NB4 (cell line): Measurements from ENCODE around the gene AXDND1.

ENCODE experiments used
- DNase-seq: peaks from one replicate; pipeline ENCODE4 v3.0.0; 2010; ENCODE audit warnings: low read depth
- H3K4me3 ChIP-seq: one replicate; pipeline ENCODE4 v1.5.1; 2011; ENCODE audit warnings: mild to moderate bottlenecking, low read depth, low read length, moderate library complexity
- MYC ChIP-seq: IDR thresholded peaks from 2 replicates; pipeline ENCODE4 v1.6.1; 2011; ENCODE audit warnings: low read depth, low read length
- POLR2A ChIP-seq: IDR thresholded peaks from 2 replicates; pipeline ENCODE4 v1.6.1; 2011; ENCODE audit warnings: mild to moderate bottlenecking; ENCODE audit not compliant: insufficient read length; ENCODE audit errors: extremely low read depth
- TF ChIP-seq, protein P1 (sequence below): IDR thresholded peaks from 2 replicates; pipeline ENCODE4 v1.6.1; 2011; ENCODE audit warnings: low read depth, low read length
- TF ChIP-seq, protein P2 (sequence below): IDR thresholded peaks from one replicate; pipeline ENCODE4 v1.5.1; 2012; ENCODE audit warnings: low read depth, low read length

The AXDND1 gene

DNA sequence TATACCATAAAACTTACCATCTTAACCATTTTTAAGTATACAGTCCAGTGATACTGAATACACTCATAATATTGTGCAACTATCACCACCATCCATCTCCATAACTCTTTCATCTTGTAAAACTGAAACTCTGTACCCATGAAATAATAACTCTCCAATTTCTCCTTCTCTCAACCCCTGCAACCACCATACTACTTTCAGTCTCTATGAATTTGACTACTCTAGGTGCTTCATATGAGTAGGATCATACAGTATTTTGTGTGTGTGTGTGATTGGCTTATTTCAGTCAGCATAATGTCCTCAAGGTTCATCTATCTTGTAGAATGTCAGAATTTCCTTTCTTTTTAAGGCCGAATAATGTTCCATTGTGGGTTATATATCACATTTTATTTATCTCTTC is 192.3 kb downstream of the AXDND1 start:
- no peak overlapping the region for H3K4me3 ChIP-seq
- no peak for TF ChIP-seq POLR2A
- TF ChIP-seq, protein P1, sequence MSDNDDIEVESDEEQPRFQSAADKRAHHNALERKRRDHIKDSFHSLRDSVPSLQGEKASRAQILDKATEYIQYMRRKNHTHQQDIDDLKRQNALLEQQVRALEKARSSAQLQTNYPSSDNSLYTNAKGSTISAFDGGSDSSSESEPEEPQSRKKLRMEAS: no peak
- TF ChIP-seq MYC: no peak
- no peak for DNase-seq

DNA sequence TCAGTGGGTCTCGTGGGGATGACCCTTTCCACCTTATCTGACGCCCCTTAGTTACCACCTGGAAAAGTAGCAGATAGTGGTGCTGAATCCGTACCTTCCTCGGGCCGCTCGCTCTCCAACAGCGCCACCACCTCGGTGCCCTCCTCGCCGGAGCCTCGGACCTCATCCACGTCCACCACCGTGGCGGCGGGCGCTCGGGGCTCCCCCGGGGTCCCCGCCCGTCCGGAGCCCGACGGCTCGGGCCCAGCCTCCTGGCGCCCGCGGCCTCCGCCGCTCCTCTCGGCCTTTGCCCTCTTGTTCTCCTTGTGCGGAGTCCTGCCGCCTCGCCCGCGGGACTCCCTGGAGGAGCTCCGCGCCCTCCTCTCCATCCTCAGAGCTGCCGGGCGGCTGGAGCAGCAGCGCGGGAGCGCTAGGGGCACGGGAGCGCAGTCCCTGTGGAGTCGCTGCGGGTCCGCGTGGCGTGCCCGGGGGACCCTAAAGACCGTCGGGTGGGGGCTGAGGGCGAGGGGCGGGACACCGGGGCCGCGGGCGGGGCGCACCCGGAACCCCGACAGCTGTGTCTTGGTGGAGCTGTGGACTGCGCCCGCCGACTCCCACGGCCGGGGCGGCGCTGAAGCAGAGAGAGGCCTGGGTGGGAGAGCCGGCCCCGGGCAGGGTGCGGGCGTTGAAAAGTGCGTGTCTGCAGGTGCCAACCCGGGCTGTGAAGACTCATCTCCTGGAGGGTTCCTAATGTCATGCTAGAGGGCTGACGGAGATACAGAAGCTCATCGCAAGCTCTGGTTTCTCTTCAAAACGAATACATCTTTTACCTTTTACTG is 209.9 kb downstream of the AXDND1 start, which contains the start of gene NPHS2:
Gene NPHS2, minus strand, starts transcription at position 452 of the 818 bp plus-strand sequence. Its CDS starts 84 bp downstream, at position 368.
- H3K4me3 ChIP-seq: no peak within 1 kb of the TSS
- DNase-seq: no peak
- TF ChIP-seq POLR2A (no peak), MYC (no peak)
- TF ChIP-seq, protein P2, sequence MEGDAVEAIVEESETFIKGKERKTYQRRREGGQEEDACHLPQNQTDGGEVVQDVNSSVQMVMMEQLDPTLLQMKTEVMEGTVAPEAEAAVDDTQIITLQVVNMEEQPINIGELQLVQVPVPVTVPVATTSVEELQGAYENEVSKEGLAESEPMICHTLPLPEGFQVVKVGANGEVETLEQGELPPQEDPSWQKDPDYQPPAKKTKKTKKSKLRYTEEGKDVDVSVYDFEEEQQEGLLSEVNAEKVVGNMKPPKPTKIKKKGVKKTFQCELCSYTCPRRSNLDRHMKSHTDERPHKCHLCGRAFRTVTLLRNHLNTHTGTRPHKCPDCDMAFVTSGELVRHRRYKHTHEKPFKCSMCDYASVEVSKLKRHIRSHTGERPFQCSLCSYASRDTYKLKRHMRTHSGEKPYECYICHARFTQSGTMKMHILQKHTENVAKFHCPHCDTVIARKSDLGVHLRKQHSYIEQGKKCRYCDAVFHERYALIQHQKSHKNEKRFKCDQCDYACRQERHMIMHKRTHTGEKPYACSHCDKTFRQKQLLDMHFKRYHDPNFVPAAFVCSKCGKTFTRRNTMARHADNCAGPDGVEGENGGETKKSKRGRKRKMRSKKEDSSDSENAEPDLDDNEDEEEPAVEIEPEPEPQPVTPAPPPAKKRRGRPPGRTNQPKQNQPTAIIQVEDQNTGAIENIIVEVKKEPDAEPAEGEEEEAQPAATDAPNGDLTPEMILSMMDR: no peak
- TF ChIP-seq, protein P1: no peak

DNA sequence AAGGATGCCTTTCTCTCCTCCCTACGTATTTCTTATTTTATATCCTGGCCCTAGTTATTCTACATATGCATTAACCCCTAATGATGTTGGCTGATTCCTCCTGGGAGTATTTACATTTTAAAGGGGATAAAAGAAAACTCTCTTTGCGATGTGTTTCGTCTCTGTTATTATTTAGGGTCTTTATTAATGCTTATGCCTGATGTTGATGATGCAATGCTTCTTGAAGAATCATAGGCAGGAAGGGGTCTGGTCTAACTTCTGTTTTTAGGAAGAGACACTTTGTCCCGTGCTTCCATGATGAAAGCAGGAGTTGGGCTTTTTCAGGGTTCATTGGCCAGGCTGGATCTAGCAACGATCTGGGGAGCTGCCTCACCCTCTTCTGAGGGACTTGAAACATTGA is 210.7 kb downstream of the AXDND1 start:
- H3K4me3 ChIP-seq: no peak overlapping the region
- TF ChIP-seq, protein P2: no peak
- TF ChIP-seq POLR2A (no peak), MYC (no peak)
- TF ChIP-seq, protein P1: no peak

DNA sequence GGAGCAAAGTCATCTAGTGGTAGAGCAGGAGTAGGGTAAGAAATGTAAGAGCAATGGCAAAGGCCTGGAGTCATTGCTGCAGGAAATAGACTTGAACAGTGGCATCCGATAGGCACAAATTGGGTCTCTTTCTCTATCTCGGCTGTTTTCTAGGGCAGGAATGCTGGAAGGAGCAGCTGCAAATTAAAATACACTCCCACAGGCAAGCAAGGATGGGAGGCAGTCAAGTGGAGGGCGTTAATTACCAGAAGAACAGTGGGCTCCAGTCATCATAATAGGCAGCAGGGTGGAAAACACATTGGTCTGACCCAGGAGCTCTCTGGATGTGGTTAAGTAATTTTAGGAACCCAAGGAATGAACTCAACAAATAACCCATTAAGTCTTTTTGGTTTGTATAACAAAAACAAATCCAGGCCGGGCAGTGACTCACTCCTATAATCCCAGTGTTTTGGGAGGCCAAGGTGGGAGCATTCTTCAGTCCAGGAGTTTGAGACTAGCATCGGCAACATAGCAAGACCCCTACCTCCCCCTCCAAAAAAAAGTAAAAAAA is 218.1 kb downstream of the AXDND1 start:
- no peak for DNase-seq
- no peak overlapping the region for H3K4me3 ChIP-seq
- TF ChIP-seq, protein P2: no peak
- TF ChIP-seq POLR2A (no peak), MYC (no peak)
- TF ChIP-seq, protein P1: no peak

More for the DNA sequence above, 210.7 kb downstream of the AXDND1 start:
- DNase-seq: no peak

DNA sequence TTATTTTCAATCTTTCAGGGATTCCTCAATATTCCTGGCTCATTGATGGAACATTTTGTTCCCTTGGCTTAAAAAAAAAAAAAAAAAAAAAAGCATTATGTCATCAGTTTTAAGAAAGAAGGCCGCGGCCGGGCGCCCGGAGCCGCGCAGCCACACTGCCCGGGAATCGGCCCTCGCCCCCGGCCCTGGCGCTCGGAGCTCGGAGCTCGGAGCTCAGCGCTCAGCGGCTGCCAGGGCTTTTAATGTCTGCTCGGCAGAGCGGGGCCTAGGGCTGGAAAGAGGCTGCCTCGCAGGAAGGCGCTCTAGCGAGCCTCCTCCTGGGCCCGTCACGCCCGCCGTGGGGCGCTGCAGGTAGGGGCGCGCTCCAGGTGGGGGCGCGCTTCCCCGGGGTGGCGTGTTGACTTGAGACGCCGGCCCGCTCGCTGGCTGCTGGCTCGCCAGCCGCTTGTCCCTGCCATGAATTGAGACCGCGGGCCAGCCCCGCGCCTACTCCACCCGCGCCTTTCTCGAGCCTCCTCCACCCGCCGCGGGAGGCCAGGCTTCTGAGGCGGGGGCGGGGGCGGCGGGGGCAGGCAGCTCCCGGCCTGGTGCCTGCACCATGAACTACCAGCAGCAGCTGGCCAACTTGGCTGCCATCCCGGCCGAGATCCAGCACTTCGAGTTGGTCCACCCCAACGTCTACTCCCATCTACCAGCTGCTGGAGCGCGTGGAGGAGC is 220.5 kb downstream of the AXDND1 start:
- TF ChIP-seq MYC (no peak), POLR2A (no peak)
- TF ChIP-seq, protein P2: no peak
- TF ChIP-seq, protein P1: no peak
- H3K4me3 ChIP-seq: no peak overlapping the region
- no peak for DNase-seq

DNA sequence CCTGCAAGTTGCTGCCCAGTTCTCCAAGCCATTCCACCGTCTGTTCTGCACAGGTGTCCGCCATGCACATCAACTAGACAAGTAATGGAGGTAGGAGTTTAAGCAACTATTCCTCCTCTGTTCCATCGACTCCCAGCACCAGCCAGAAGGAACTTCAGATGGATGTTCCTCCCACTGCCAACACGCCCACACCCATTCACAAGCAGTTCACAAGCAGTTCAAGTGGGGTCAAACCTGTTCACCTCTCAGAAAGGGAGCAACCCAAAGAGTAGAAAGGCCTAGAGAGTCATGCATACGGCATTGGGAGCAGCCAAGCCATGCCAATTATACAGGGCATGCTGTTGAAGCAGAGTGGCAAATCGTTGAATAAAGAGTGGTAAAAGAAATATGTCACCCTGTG is 221.6 kb downstream of the AXDND1 start:
- H3K4me3 ChIP-seq: no peak overlapping the region
- TF ChIP-seq POLR2A (no peak), MYC (no peak)
- TF ChIP-seq, protein P1: no peak
- TF ChIP-seq, protein P2: no peak
- no peak for DNase-seq
